DND-41 (cell line): Measurements from ENCODE around the gene B4GALT6.

Source experiments
- ATAC-seq: fragments of 200-7000 bp; cut with Tn5 transposase; 3 replicates; pipeline ENCODE4 v1.9.1; 2021; ENCODE audit warnings: low read depth; ENCODE audit not compliant: insufficient read depth
- DNase-seq: peaks from one replicate; pipeline ENCODE4 v3.0.0-alpha.2; 2020
- H2AFZ ChIP-seq: 2 replicates; pipeline ENCODE4 v1.6.0; 2012; ENCODE audit warnings: low read depth, low read length
- H3K27ac ChIP-seq: 2 replicates; pipeline ENCODE4 v1.5.1; 2012; ENCODE audit warnings: low read length, inconsistent platforms
- H3K27me3 ChIP-seq: fragments of 200-600 bp; sonication (generic); 2 replicates; pipeline ENCODE4 v1.6.0; 2012; ENCODE audit warnings: low read length, mild to moderate bottlenecking, inconsistent platforms; ENCODE audit not compliant: insufficient read depth, poor library complexity
- H3K36me3 ChIP-seq: 2 replicates; pipeline ENCODE4 v1.5.1; 2012; ENCODE audit warnings: low read length, inconsistent platforms; ENCODE audit not compliant: insufficient read depth
- H3K4me1 ChIP-seq: 2 replicates; pipeline ENCODE4 v1.5.1; 2012; ENCODE audit warnings: mild to moderate bottlenecking, low read length; ENCODE audit not compliant: insufficient read depth
- H3K4me2 ChIP-seq: 2 replicates; pipeline ENCODE4 v1.6.0; 2012; ENCODE audit warnings: mild to moderate bottlenecking, moderate library complexity, low read length, inconsistent platforms; ENCODE audit not compliant: insufficient read depth
- H3K4me3 ChIP-seq, 2 experiments: fragments of 200-600 bp in 1 of 2; shearing (Covaris generic) in 1 of 2; 2 replicates each; pipeline ENCODE4 v1.5.1; 2012 to 2016; ENCODE audit warnings: inconsistent platforms in 2 of 2, low read length in 2 of 2, mild to moderate bottlenecking in 2 of 2, low read depth in 1 of 2, moderate library complexity in 1 of 2
- H3K79me2 ChIP-seq: 2 replicates; pipeline ENCODE4 v1.6.0; 2012; ENCODE audit warnings: low read length, inconsistent platforms; ENCODE audit not compliant: insufficient read depth
- H3K9ac ChIP-seq: 2 replicates; pipeline ENCODE4 v1.6.0; 2012; ENCODE audit warnings: low read depth, mild to moderate bottlenecking, inconsistent platforms, low read length, moderate library complexity
- H3K9me3 ChIP-seq: 2 replicates; pipeline ENCODE4 v1.5.1; 2012; ENCODE audit warnings: low read length, moderate library complexity, mild to moderate bottlenecking, inconsistent platforms; ENCODE audit not compliant: insufficient read depth, severe bottlenecking
- H4K20me1 ChIP-seq: 2 replicates; pipeline ENCODE4 v1.6.0; 2012; ENCODE audit warnings: low read length; ENCODE audit not compliant: insufficient read depth
- EZH2 ChIP-seq: IDR thresholded peaks from 3 replicates; pipeline ENCODE4 v1.6.1; 2012; ENCODE audit warnings: borderline replicate concordance, low read depth, mild to moderate bottlenecking, moderate library complexity, low read length, inconsistent platforms; ENCODE audit not compliant: severe bottlenecking
- TF ChIP-seq, protein P1 (sequence below): IDR thresholded peaks from 2 replicates; pipeline ENCODE4 v1.5.1; 2012; ENCODE audit warnings: borderline replicate concordance, low read length, moderate library complexity, mild to moderate bottlenecking; ENCODE audit not compliant: poor library complexity, severe bottlenecking; ENCODE audit errors: extremely low read depth

The B4GALT6 gene

DNA sequence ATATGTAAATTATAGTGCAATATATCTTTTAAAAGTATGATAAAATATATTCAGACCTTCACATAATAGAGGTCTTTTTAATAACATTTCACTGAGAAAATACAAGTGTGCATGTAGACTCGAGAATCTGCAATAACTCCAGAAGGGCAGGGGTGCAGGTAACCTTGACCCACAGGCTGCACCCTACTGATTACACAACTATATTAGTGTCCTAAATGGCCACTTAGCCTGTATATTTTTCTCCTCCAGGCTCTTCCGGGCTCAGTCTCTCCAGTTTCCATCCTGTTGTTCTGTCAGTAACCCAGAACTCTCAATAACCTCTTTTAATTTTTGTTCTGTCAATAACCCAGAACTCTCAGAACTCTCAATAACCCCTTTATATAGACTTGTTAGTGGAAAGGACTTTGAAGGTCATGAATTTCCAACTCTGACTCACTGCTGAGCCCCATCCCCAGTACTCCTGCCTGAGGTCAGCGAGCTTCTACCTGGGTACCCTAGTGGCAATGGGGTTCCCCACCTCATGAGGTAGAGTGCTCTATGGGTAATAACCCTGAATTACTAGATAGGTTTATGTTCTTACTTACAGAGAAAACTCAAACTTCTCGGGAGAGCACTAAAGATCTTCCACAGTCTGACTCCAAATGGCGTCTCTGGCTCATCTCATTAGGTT lies 101.1 kb downstream of the B4GALT6 start:
- Histone ChIP-seq H3K79me2 (no peaks in the 10 kb centered on the region), H3K27me3 (no peaks in the 10 kb centered on the region), H3K9ac (no peak overlapping the region), H3K4me1 (no peaks in the 10 kb centered on the region), H3K9me3 (no peaks in the 10 kb centered on the region), H2AFZ (no peak overlapping the region), H3K4me3 (no peak overlapping the region), H3K4me2 (no peak overlapping the region), H3K27ac (no peak overlapping the region), H4K20me1 (no peaks in the 10 kb centered on the region), H3K36me3 (no peaks in the 10 kb centered on the region)
- DNase-seq (no peak), ATAC-seq (no peak)
- TF ChIP-seq, protein P1, sequence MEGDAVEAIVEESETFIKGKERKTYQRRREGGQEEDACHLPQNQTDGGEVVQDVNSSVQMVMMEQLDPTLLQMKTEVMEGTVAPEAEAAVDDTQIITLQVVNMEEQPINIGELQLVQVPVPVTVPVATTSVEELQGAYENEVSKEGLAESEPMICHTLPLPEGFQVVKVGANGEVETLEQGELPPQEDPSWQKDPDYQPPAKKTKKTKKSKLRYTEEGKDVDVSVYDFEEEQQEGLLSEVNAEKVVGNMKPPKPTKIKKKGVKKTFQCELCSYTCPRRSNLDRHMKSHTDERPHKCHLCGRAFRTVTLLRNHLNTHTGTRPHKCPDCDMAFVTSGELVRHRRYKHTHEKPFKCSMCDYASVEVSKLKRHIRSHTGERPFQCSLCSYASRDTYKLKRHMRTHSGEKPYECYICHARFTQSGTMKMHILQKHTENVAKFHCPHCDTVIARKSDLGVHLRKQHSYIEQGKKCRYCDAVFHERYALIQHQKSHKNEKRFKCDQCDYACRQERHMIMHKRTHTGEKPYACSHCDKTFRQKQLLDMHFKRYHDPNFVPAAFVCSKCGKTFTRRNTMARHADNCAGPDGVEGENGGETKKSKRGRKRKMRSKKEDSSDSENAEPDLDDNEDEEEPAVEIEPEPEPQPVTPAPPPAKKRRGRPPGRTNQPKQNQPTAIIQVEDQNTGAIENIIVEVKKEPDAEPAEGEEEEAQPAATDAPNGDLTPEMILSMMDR, result no peak
- no peak for TF ChIP-seq EZH2

DNA sequence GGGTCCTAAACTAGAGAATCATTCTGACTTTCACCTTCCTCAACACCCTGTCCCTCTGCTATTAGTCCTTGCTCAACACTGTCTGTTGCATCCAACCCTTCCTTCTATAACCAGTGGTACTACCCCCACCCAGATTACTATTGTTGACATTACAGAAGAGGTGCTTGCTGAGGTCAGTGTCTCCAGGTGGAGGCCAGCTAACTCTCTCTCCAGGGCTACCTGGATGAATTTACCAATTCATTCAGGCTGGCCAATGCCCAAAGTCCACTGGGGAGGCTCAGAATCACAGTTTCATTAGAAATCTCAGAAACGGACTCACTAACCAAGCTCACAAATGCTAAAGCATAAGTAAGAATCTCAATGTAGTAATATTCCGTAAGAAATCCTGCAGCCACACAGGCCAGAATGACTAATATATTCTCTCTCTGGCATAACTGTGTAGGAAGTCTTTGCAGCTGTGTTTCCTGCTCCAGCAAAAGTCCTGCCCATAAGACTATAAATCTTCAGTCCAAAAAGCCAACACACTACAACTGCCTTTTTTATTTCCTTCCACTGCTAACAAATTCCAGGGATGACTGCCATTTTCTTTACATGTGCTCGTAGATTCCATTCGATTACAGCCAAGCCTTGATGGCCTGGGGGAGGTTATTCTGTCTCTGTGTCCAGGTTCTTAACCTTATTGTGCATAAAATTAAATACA lies 102.7 kb downstream of the B4GALT6 start:
- no peaks in the 10 kb centered on the region for H3K79me2 ChIP-seq
- H3K4me3 ChIP-seq, result no peak overlapping the region
- H3K27me3 ChIP-seq, result no peaks in the 10 kb centered on the region
- no peak for DNase-seq
- no peak overlapping the region for H3K27ac ChIP-seq
- H3K4me1 ChIP-seq, result no peaks in the 10 kb centered on the region
- no peaks in the 10 kb centered on the region for H3K36me3 ChIP-seq
- TF ChIP-seq EZH2, result no peak
- TF ChIP-seq, protein P1, result no peak
- H4K20me1 ChIP-seq, result no peaks in the 10 kb centered on the region
- H3K9ac ChIP-seq, result no peak overlapping the region
- no peaks in the 10 kb centered on the region for H3K9me3 ChIP-seq
- no peak overlapping the region for H3K4me2 ChIP-seq
- ATAC-seq, result no peak
- no peak overlapping the region for H2AFZ ChIP-seq

DNA sequence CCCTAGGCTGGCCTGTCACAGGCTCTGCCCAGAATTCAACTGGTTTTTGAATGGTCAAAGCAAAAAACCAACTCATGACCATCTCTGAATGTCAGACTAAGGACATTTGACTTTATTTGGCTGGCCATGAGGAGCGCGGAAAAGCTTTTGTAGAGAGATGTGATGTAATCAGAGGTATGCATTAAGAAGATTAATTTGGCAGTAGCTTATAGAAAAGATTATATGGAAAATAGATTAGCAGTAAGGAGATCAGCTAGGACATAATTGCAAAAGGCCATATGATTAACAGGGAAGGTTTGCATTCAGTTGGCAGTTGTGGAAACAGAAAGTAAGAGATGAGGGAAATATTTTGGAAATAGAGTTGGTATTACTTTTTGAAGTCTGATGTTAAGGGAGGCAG lies 105.0 kb downstream of the B4GALT6 start:
- Histone ChIP-seq H3K9me3 (no peaks in the 10 kb centered on the region), H3K27me3 (peaks cover 4% of the 10 kb centered on the region), H3K27ac (no peak overlapping the region), H3K4me1 (no peaks in the 10 kb centered on the region), H3K4me3 (no peak overlapping the region), H3K9ac (no peak overlapping the region), H2AFZ (no peak overlapping the region), H3K4me2 (no peak overlapping the region), H3K79me2 (no peaks in the 10 kb centered on the region), H4K20me1 (no peaks in the 10 kb centered on the region), H3K36me3 (no peaks in the 10 kb centered on the region)
- ATAC-seq (no peak), DNase-seq (no peak)
- no peak for TF ChIP-seq EZH2
- TF ChIP-seq, protein P1, result no peak
